Lung (tissue), 12 donors: Measurements from ENCODE around the gene TRIM3. TPM values are rescaled to one million over a fixed set of nuclear protein-coding genes. Genes with fewer than 3 reads are reported as not detected.

Experiments used
- ATAC-seq: fragments of 200-7000 bp; cut with Tn5 transposase; one replicate; pipeline ENCODE4 v1.9.1; 2020; ENCODE audit warnings: moderate number of reproducible peaks; ENCODE audit not compliant: insufficient read depth, low FRiP score
- DNase-seq, 3 donors: peaks; one replicate each; pipeline ENCODE4 v3.0.0-alpha.2; 2013 to 2017
- H3K27ac ChIP-seq, 2 donors: one replicate each; pipeline ENCODE4 v1.5.1; 2013; ENCODE audit warnings: mild to moderate bottlenecking in 2 of 2, moderate library complexity in 2 of 2, control low read depth in 1 of 2, inconsistent platforms in 1 of 2, low read depth in 1 of 2, low read length in 1 of 2
- H3K27me3 ChIP-seq, 3 donors: one replicate each; pipeline ENCODE4 v1.5.1; 2013; ENCODE audit warnings: low read length in 2 of 3; ENCODE audit not compliant: control insufficient read depth in 3 of 3, insufficient read depth in 3 of 3
- H3K36me3 ChIP-seq, 4 donors: one replicate each; pipeline ENCODE4 v1.5.1; 2013; ENCODE audit warnings: low read length in 4 of 4, mild to moderate bottlenecking in 1 of 4, moderate library complexity in 1 of 4; ENCODE audit not compliant: control insufficient read depth in 4 of 4, insufficient read depth in 4 of 4
- H3K4me1 ChIP-seq, 5 donors: one replicate each; pipeline ENCODE4 v1.5.1; 2013; ENCODE audit warnings: low read length in 5 of 5, mild to moderate bottlenecking in 2 of 5, moderate library complexity in 1 of 5; ENCODE audit not compliant: control insufficient read depth in 5 of 5, insufficient read depth in 5 of 5
- H3K4me3 ChIP-seq: one replicate; pipeline ENCODE4 v1.5.1; 2013; ENCODE audit warnings: mild to moderate bottlenecking, control low read depth, moderate library complexity
- H3K9ac ChIP-seq, 2 donors: one replicate each; pipeline ENCODE4 v1.5.1; 2013; ENCODE audit warnings: low read length in 2 of 2, control low read depth in 1 of 2; ENCODE audit not compliant: insufficient read depth in 1 of 2
- H3K9me3 ChIP-seq, 4 donors: one replicate each; pipeline ENCODE4 v1.5.1; 2013; ENCODE audit warnings: low read length in 3 of 4, mild to moderate bottlenecking in 1 of 4, moderate library complexity in 1 of 4; ENCODE audit not compliant: control insufficient read depth in 4 of 4, insufficient read depth in 3 of 4
- CTCF ChIP-seq: IDR thresholded peaks from 2 replicates; pipeline ENCODE4 v1.5.1; 2012; ENCODE audit warnings: mild to moderate bottlenecking; ENCODE audit errors: control extremely low read depth, extremely low read depth
- WGBS, 2 donors: extraction: QIAGEN DNeasy Blood & Tissue Kit; methylation state at CpG; one replicate each; pipeline ENCODE4 v1.1.7; 2013; 5-methylcytosine and 5-hydroxymethylcytosine counted together
- polyA plus RNA-seq, 2 donors: library from polyadenylated mRNA; stranded (reverse); fragments of 200-250 nt; gene quantifications; one replicate each; pipeline ENCODE4 v1.2.1, GENCODE V29; 2013
- total RNA-seq, 2 donors: library from RNA; depleted of rRNA in 1 of 2; stranded (reverse); fragments of >200 nt in 1 of 2; gene quantifications; one replicate each; pipeline ENCODE4 v1.2.1, GENCODE V29; 2014 to 2021
- donor health status: control.
- donor health status: control.
- donor health status: Bipolar disorder and iron deficiency.
- donor health status: healthy.
- donor health status: DM: yes; HTN: yes; CAD: no.

The TRIM3 gene
- total and polyA plus RNA-seq, 4 donors, result 15.7 to 29.0 (median 22.4) TPM

GRCh38 chr11:6457581-6458320 lies 16.0 kb downstream of the TRIM3 start:
- H3K36me3 ChIP-seq, result peaks cover 11 to 43% (median 24%) of the 10 kb centered on the region in 4 donors
- H3K4me1 ChIP-seq, result peaks cover 0 to 9% (median 0%) of the 10 kb centered on the region in 5 donors
- WGBS, 2 donors, result 91 to 93% methylated on average over 26 of the region's 26 CpGs
- no peak overlapping the region for H3K4me3 ChIP-seq
- DNase-seq (no peak), ATAC-seq (no peak)
- TF ChIP-seq CTCF, result no peak
- no peaks in the 10 kb centered on the region for H3K27me3 ChIP-seq
- no peak overlapping the region for H3K9ac ChIP-seq
- no peak overlapping the region for H3K27ac ChIP-seq
- H3K9me3 ChIP-seq, result no peaks in the 10 kb centered on the region

- Histone ChIP-seq H3K27me3 (no peaks in the 10 kb centered on the region), H3K27ac (no peak overlapping the region), H3K9me3 (no peaks in the 10 kb centered on the region), H3K4me3 (no peak overlapping the region), H3K36me3 (peaks cover 14 to 51% (median 30%) of the 10 kb centered on the region in 4 donors), H3K9ac (no peak overlapping the region), H3K4me1 (peaks cover 0 to 9% (median 0%) of the 10 kb centered on the region in 5 donors)
- TF ChIP-seq CTCF, result no peak
- DNase-seq, result no peak
- no peak for ATAC-seq
- WGBS, 2 donors, result 95 to 97% methylated on average over 56 of the region's 56 CpGs
Measured at GRCh38 chr11:6456361-6457073, 17.2 kb downstream of the TRIM3 start.

DNA sequence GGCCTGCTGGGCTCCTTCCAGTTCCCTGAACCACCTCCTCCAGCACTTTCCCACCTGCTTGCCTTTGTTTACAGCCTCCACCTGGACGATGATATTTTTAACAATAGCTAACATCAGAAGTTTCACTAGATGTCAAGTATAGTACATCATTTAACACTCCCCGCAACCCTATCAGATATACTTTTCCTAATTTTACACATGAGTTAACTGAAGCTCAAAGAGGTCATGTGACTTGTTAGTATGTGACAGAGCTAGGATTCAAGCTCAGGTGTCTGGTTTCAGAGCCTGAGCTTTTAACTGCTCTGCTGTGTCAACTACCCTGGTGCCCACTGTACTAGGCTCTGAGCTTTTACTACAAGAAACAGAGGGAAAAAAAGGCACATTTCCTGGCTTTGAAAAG lies 18.7 kb downstream of the TRIM3 start:
- DNase-seq, result no peak
- Histone ChIP-seq H3K27ac (no peak overlapping the region), H3K36me3 (peaks cover 16 to 57% (median 42%) of the 10 kb centered on the region in 4 donors), H3K27me3 (no peaks in the 10 kb centered on the region), H3K4me1 (peaks cover 0 to 9% (median 0%) of the 10 kb centered on the region in 5 donors), H3K9ac (no peak overlapping the region), H3K4me3 (no peak overlapping the region), H3K9me3 (no peaks in the 10 kb centered on the region)
- no peak for TF ChIP-seq CTCF
- 81 to 89% methylated on average over 2 of the region's 2 CpGs for WGBS, 2 donors
- ATAC-seq, result no peak
